Measurements from ENCODE around the gene RNF157.
"Not testable (repeated sequence)": the region's sequence is repeated elsewhere in the genome, so short reads cannot be mapped to it uniquely, and the experiment has no call there.

Gene RNF157

DNA sequence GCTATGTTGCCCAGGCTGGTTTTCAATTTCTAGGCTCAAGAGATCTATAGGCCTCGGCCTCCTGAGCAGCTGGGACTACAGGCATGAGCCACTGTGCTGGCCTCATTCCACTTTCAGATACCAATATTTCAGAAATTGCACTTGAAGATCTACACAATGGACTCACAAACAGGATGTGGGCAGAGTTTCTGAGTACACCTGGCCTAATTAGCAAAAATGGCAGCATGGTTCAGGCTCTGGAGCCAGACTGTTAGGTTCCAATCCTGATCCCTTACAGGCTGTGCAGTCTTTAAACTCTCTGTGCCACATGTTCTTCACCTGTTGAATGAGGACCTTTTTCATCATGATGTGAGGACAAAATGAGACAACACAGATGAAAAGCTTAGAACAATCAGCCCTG is 32.2 kb downstream of the RNF157 start:
- H3K4me3 ChIP-seq (ENCODE audit: control insufficient read depth, low read depth, low read length), result no peak overlapping the region
- no peak for DNase-seq (ENCODE audit: low read depth)
- TF ChIP-seq, protein P1, sequence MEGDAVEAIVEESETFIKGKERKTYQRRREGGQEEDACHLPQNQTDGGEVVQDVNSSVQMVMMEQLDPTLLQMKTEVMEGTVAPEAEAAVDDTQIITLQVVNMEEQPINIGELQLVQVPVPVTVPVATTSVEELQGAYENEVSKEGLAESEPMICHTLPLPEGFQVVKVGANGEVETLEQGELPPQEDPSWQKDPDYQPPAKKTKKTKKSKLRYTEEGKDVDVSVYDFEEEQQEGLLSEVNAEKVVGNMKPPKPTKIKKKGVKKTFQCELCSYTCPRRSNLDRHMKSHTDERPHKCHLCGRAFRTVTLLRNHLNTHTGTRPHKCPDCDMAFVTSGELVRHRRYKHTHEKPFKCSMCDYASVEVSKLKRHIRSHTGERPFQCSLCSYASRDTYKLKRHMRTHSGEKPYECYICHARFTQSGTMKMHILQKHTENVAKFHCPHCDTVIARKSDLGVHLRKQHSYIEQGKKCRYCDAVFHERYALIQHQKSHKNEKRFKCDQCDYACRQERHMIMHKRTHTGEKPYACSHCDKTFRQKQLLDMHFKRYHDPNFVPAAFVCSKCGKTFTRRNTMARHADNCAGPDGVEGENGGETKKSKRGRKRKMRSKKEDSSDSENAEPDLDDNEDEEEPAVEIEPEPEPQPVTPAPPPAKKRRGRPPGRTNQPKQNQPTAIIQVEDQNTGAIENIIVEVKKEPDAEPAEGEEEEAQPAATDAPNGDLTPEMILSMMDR (IDR thresholded peaks at IDR 0.05; ENCODE audit: control insufficient read depth, insufficient read depth, low read depth, low read length, missing control alignments), result no peak

DNA sequence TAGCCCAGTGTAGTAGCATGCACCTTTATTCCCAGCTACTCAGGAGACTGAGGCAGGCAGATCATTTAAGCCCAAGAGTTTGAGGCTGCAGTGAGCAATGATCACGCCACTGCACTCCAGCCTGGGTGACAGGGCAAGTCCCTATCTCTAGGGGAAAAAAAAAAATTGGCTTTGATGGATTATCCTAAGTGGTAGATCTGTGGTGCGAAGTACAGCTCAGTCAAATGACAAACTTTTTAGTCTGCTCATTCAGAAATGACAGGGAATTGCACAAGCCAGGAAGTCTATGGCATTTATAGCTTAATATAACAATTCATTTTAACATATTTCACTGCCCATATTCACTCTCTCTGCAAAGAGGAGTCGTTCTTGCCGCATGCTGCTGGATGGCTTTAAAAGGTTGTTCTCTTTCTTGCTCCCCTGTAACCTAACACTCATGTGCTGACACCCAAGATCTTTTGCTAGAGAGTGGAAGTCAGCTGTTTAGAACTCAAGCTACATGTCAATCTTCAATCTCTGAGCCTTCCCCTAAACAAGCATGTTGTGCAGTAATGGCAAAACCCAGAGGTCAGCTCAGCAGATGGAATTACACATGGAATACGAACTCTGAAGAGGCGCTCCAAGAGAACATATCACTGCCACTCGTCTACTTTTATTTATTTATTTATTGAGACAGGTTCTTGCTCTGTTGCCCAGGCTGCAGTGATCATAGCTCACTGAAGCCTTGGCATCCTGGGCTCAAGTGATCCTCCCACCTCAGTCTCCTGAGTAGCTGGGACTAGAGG is 32.8 kb downstream of the RNF157 start:
- TF ChIP-seq, protein P1 (IDR thresholded peaks at IDR 0.05; ENCODE audit: control insufficient read depth, insufficient read depth, low read depth, low read length, missing control alignments), result no peak
- no peak overlapping the region for H3K4me3 ChIP-seq (ENCODE audit: control insufficient read depth, low read depth, low read length)
- no peak for DNase-seq (ENCODE audit: low read depth)

GRCh38 chr17:76205542-76206144 is 34.6 kb downstream of the RNF157 start:
- H3K4me3 ChIP-seq (ENCODE audit: control insufficient read depth, low read depth, low read length); DNase-seq (ENCODE audit: low read depth): not testable (repeated sequence)

- TF ChIP-seq, protein P1 (IDR thresholded peaks at IDR 0.05; ENCODE audit: control insufficient read depth, insufficient read depth, low read depth, low read length, missing control alignments), result no peak
- DNase-seq (ENCODE audit: low read depth), result no peak
- H3K4me3 ChIP-seq (ENCODE audit: control insufficient read depth, low read depth, low read length), result no peak overlapping the region
Measured at GRCh38 chr17:76204277-76204676, 36.0 kb downstream of the RNF157 start.

DNA sequence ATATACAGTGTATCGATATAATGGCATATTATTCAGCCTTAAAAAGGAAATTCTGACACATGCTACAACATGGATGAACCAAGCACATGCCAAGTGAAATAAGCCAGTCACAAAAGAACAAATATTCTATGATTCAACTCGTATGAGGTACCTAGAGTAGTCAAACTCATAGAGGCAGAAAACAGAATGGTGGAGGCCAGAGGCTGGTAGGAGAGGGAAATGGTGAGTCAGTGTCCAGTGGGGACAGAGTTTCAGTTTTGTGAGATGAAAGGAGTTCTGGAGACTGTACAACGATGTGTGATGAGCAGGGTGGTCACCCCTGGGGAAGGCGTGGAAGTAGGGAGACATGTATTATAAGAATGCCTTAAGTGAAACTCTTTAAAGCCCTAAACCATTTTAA is 39.9 kb downstream of the RNF157 start:
- TF ChIP-seq, protein P1 (IDR thresholded peaks at IDR 0.05; ENCODE audit: control insufficient read depth, insufficient read depth, low read depth, low read length, missing control alignments), result no peak
- no peak overlapping the region for H3K4me3 ChIP-seq (ENCODE audit: control insufficient read depth, low read depth, low read length)
- DNase-seq (ENCODE audit: low read depth), result no peak

DNA sequence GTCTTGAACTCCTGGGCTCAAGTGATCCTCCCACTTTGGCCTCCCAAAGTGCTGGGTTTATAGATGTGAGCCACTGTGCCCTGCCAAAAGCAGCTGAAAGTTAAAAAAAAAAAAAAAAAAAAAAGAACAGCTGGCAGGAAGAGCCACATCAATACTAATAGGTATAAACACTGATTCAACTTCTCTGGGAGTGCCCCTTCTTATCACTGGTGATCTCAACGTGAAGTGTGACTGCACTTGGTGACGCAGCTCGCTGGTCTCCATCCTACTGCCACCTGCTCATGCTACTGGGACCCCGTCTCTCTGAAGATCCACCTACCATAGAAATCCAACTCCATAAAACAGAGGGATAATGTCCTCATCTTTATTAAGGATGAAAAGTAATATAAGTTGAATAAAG is 40.8 kb downstream of the RNF157 start:
- TF ChIP-seq, protein P1 (IDR thresholded peaks at IDR 0.05; ENCODE audit: control insufficient read depth, insufficient read depth, low read depth, low read length, missing control alignments), result no peak
- no peak overlapping the region for H3K4me3 ChIP-seq (ENCODE audit: control insufficient read depth, low read depth, low read length)
- no peak for DNase-seq (ENCODE audit: low read depth)

DNA sequence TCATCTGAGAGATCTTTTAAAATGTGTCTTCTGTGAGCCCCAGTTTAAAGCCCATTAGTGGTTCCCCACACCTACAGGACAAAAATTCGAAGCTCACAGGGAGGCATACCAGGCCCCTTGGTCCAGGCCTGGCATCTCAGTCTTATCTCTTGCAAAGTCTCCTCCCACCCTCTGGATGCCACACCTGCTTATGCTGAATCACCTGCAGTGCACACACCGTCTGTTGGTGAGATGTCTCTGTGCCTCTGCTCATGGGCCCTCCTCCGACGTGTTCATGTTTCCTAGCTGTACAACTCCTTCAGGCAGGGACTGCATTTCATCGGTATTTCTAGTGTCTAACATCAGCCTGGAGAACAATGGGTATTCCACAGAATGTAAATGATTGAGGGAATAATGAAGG is 41.6 kb downstream of the RNF157 start:
- DNase-seq (ENCODE audit: low read depth), result no peak
- H3K4me3 ChIP-seq (ENCODE audit: control insufficient read depth, low read depth, low read length), result no peak overlapping the region
- TF ChIP-seq, protein P1 (IDR thresholded peaks at IDR 0.05; ENCODE audit: control insufficient read depth, insufficient read depth, low read depth, low read length, missing control alignments), result no peak
